NCI-H187 (cell line): ENCODE measurements around the gene KRTAP10-3.

ENCODE experiments used
- DNase-seq, 2 experiments: peaks; one replicate each; lab custom pipeline; 2025; lab: John Stamatoyannopoulos, UW

The KRTAP10-3 gene

GRCh38 chr21:44547656-44548331, 10.8 kb downstream of the KRTAP10-3 start:
- DNase-seq, result no peak

GRCh38 chr21:44544566-44544965, 14.0 kb downstream of the KRTAP10-3 start:
- DNase-seq, result no peak

- no peak for DNase-seq
Observed at GRCh38 chr21:44542716-44543115, 15.9 kb downstream of the KRTAP10-3 start.

GRCh38 chr21:44540741-44541288, 17.8 kb downstream of the KRTAP10-3 start:
- DNase-seq, result no peak

GRCh38 chr21:44539991-44540666, 18.5 kb downstream of the KRTAP10-3 start, which contains the start of gene KRTAP10-1:
Gene KRTAP10-1, minus strand, starts transcription at chr21:44540195. Its CDS starts 45 bp downstream, at chr21:44540150.
- DNase-seq, result no peak

- DNase-seq, result no peak
Observed at GRCh38 chr21:44539046-44539445, 19.5 kb downstream of the KRTAP10-3 start.

- no peak for DNase-seq
Observed at GRCh38 chr21:44537930-44538911, 20.4 kb downstream of the KRTAP10-3 start.

GRCh38 chr21:44535963-44536362, 22.6 kb downstream of the KRTAP10-3 start:
- no peak for DNase-seq

- no peak for DNase-seq
Observed at GRCh38 chr21:44534688-44535087, 23.9 kb downstream of the KRTAP10-3 start.

GRCh38 chr21:44533891-44534627, 24.5 kb downstream of the KRTAP10-3 start:
- DNase-seq, result no peak

GRCh38 chr21:44533121-44533890, 25.3 kb downstream of the KRTAP10-3 start:
- DNase-seq, result no peak

- DNase-seq, result no peak
Observed at GRCh38 chr21:44532712-44533111, 25.9 kb downstream of the KRTAP10-3 start.

GRCh38 chr21:44531606-44532564, 26.7 kb downstream of the KRTAP10-3 start:
- no peak for DNase-seq

GRCh38 chr21:44530903-44531605, 27.5 kb downstream of the KRTAP10-3 start:
- DNase-seq, result no peak

GRCh38 chr21:44530221-44530902, 28.2 kb downstream of the KRTAP10-3 start:
- DNase-seq, result no peak

GRCh38 chr21:44529503-44530125, 29.0 kb downstream of the KRTAP10-3 start:
- no peak for DNase-seq

GRCh38 chr21:44529011-44529421, 29.6 kb downstream of the KRTAP10-3 start:
- no peak for DNase-seq

GRCh38 chr21:44528634-44528995, 30.0 kb downstream of the KRTAP10-3 start:
- no peak for DNase-seq
